Suprapubic skin (tissue), 4 donors: ENCODE results near the gene ERC2. TPM values are rescaled to one million over a fixed set of nuclear protein-coding genes. Genes with fewer than 3 reads are reported as not detected.

Source experiments
- DNase-seq, 2 donors: peaks; one replicate each; pipeline ENCODE4 v3.0.0-alpha.2; 2019; ENCODE audit warnings: low spot score in 2 of 2
- H3K27ac ChIP-seq: fragments of 200-600 bp; sonication (generic); one replicate; pipeline ENCODE4 v1.5.1; 2019
- H3K27me3 ChIP-seq: fragments of 200-600 bp; sonication (generic); one replicate; pipeline ENCODE4 v1.5.1; 2019
- H3K36me3 ChIP-seq: fragments of 200-600 bp; sonication (generic); one replicate; pipeline ENCODE4 v1.5.1; 2019
- H3K4me1 ChIP-seq: fragments of 200-600 bp; sonication (generic); one replicate; pipeline ENCODE4 v1.5.1; 2019
- H3K4me3 ChIP-seq: fragments of 200-600 bp; sonication (generic); one replicate; pipeline ENCODE4 v1.5.1; 2019; ENCODE audit warnings: mild to moderate bottlenecking
- H3K9me3 ChIP-seq: fragments of 200-600 bp; sonication (generic); one replicate; pipeline ENCODE4 v1.5.1; 2019
- CTCF ChIP-seq, 2 donors: fragments of 200-600 bp in 1 of 2; fragments of 450-650 bp in 1 of 2; sonication (generic) in 1 of 2; IDR thresholded peaks; one replicate each; pipeline ENCODE4 v1.5.1; 2016 to 2019; ENCODE audit warnings: antibody characterized with exemption in 2 of 2, mild to moderate bottlenecking in 1 of 2, moderate library complexity in 1 of 2
- EP300 ChIP-seq: sonication (generic); formaldehyde crosslinking; IDR thresholded peaks from one replicate; pipeline ENCODE4 v1.6.1; 2017; ENCODE audit warnings: antibody characterized with exemption
- POLR2A ChIP-seq, 2 donors: fragments of 450-650 bp; IDR thresholded peaks; one replicate each; pipeline ENCODE4 v1.6.1; 2017; ENCODE audit warnings: antibody characterized with exemption in 2 of 2, mild to moderate bottlenecking in 2 of 2, moderate library complexity in 2 of 2
- POLR2AphosphoS5 ChIP-seq, 3 donors: sonication (generic); formaldehyde crosslinking; IDR thresholded peaks; one replicate each; pipeline ENCODE4 v1.6.1; 2017; ENCODE audit warnings: antibody characterized with exemption in 3 of 3
- WGBS: methylation state at CpG from one replicate; pipeline ENCODE4 v1.1.5; 2018; 5-methylcytosine and 5-hydroxymethylcytosine counted together
- total RNA-seq, 4 donors: library from RNA; depleted of rRNA; stranded (reverse); fragments of >200 nt; gene quantifications; one replicate each; pipeline ENCODE4 v1.1.0, GENCODE V29; 2016

ERC2 gene
- total RNA-seq, 4 donors from 2014 or later, result 0.21 TPM; not detected in 3

- DNase-seq, result no peak
- Histone ChIP-seq H3K36me3 (no peaks in the 10 kb centered on the region), H3K4me3 (no peak overlapping the region), H3K4me1 (no peaks in the 10 kb centered on the region), H3K9me3 (no peaks in the 10 kb centered on the region), H3K27ac (no peak overlapping the region), H3K27me3 (peaks cover 3% of the 10 kb centered on the region)
- no peak for TF ChIP-seq CTCF (IDR thresholded peaks at IDR 0.05)
- no peak for TF ChIP-seq EP300
- TF ChIP-seq POLR2A (IDR thresholded peaks at IDR 0.05), result no peak
- no peak for TF ChIP-seq POLR2AphosphoS5 (IDR thresholded peaks at IDR 0.05)
- 80% methylated on average over 1 of the region's 8 CpGs for WGBS
These were observed 509.7 kb downstream of the ERC2 start for GRCh38 chr3:55958605-55959004.

GRCh38 chr3:55955891-55956477 lies 512.3 kb downstream of the ERC2 start:
- Histone ChIP-seq H3K36me3 (no peaks in the 10 kb centered on the region), H3K4me1 (no peaks in the 10 kb centered on the region), H3K9me3 (no peaks in the 10 kb centered on the region), H3K27ac (no peak overlapping the region), H3K4me3 (no peak overlapping the region), H3K27me3 (peaks cover 3% of the 10 kb centered on the region)
- 78% methylated on average over 4 of the region's 4 CpGs for WGBS
- no peak for DNase-seq
- TF ChIP-seq EP300 (no peak), CTCF (IDR thresholded peaks at IDR 0.05) (no peak), POLR2A (IDR thresholded peaks at IDR 0.05) (no peak)

- no peaks in the 10 kb centered on the region for H3K9me3 ChIP-seq
- WGBS, result 76% methylated on average over 4 of the region's 4 CpGs
- no peak for DNase-seq
- H3K4me3 ChIP-seq, result no peak overlapping the region
- no peaks in the 10 kb centered on the region for H3K4me1 ChIP-seq
- TF ChIP-seq POLR2A (IDR thresholded peaks at IDR 0.05) (no peak), CTCF (IDR thresholded peaks at IDR 0.05) (no peak), EP300 (no peak), POLR2AphosphoS5 (IDR thresholded peaks at IDR 0.05) (no peak)
- H3K36me3 ChIP-seq, result no peaks in the 10 kb centered on the region
- no peaks in the 10 kb centered on the region for H3K27me3 ChIP-seq
- H3K27ac ChIP-seq, result no peak overlapping the region
These were observed 516.9 kb downstream of the ERC2 start for GRCh38 chr3:55951388-55951787.

- DNase-seq, result no peak
- no peak overlapping the region for H3K27ac ChIP-seq
- 55% methylated on average over 5 of the region's 5 CpGs for whole genome bisulfite sequencing
- TF ChIP-seq POLR2A (IDR thresholded peaks at IDR 0.05) (no peak), POLR2AphosphoS5 (IDR thresholded peaks at IDR 0.05) (no peak), CTCF (IDR thresholded peaks at IDR 0.05) (no peak), EP300 (no peak)
- H3K36me3 ChIP-seq, result no peaks in the 10 kb centered on the region
- no peaks in the 10 kb centered on the region for H3K27me3 ChIP-seq
- no peaks in the 10 kb centered on the region for H3K9me3 ChIP-seq
- H3K4me1 ChIP-seq, result no peaks in the 10 kb centered on the region
- no peak overlapping the region for H3K4me3 ChIP-seq
These were observed 520.9 kb downstream of the ERC2 start for GRCh38 chr3:55947406-55947805.

- no peak overlapping the region for H3K27ac ChIP-seq
- DNase-seq, result no peak
- no peak overlapping the region for H3K4me3 ChIP-seq
- H3K9me3 ChIP-seq, result no peaks in the 10 kb centered on the region
- TF ChIP-seq POLR2AphosphoS5 (IDR thresholded peaks at IDR 0.05), result no peak
- TF ChIP-seq CTCF (IDR thresholded peaks at IDR 0.05), result no peak
- TF ChIP-seq EP300, result no peak
- no peak for TF ChIP-seq POLR2A (IDR thresholded peaks at IDR 0.05)
- WGBS, result 85% methylated on average over 4 of the region's 4 CpGs
- no peaks in the 10 kb centered on the region for H3K4me1 ChIP-seq
- H3K36me3 ChIP-seq, result no peaks in the 10 kb centered on the region
- H3K27me3 ChIP-seq, result no peaks in the 10 kb centered on the region
These were observed 521.6 kb downstream of the ERC2 start for GRCh38 chr3:55946574-55947160.
